ENCODE data around the gene CFDP1.

DNA sequence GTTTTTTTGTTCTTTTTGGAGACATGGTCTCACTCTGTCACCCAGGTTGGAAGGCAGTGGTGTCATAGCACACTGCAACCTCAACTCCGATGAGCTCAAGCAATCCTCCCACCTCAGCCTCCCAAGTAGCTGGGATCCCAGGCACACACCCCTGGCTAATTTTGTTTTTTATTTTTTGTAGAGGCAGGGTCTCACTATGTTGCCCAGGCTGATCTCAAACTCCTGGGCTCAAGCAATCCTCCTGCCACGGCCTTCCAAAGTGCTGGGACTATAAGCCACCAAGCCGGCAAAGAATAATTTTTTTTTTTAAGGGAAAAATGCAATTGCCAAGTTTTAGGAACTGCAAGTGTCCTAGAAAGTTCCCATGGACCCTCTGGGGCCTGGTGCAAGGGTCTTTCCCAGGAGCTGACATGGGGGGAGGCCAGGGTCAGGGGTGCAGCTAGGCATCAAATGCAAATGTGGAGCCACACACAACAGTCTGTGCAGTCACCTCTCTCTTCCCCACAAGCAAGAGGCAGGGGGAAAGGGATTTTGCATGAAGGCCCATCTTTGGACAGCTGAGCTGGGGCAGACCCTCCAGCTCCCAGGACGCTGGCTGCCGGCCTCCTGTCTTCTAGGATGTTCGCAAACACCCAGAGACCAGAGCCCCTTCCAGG is 161.7 kb downstream of the CFDP1 start:
- TF ChIP-seq CTCF (IDR thresholded peaks at IDR 0.05) (no peak), POLR2A (IDR thresholded peaks at IDR 0.05) (no peak), EP300 (IDR thresholded peaks at IDR 0.05) (no peak)

All from upper lobe of left lung (tissue), 4 donors.